ENCODE data around the gene RASGEF1B. TPM values are rescaled to one million over a fixed set of nuclear protein-coding genes. Genes with fewer than 3 reads are reported as not detected.

The RASGEF1B gene
- total RNA-seq, 1 donor from 2014 or later = 43.7 TPM

- H3K27me3 Mint-ChIP-seq = peaks cover 11% of the 10 kb centered on the region
- no peaks in the 10 kb centered on the region for H3K4me1 Mint-ChIP-seq
- DNase-seq (no peak), ATAC-seq (ENCODE audit: low read depth) (no peak)
- ChIA-PET POLR2A (no interaction called here), CTCF (no interaction called here)
- no peaks in the 10 kb centered on the region for H3K9me3 Mint-ChIP-seq
- intact Hi-C loops (cut with micrococcal nuclease) = no loop called here
- H3K36me3 Mint-ChIP-seq (ENCODE audit: low read depth) = no peaks in the 10 kb centered on the region
- H3K4me3 Mint-ChIP-seq = no peak overlapping the region
- H3K27ac Mint-ChIP-seq = no peak overlapping the region
- TF ChIP-seq CTCF (IDR thresholded peaks at IDR 0.05) = no peak
These were observed 95.0 kb downstream of the RASGEF1B start for GRCh38 chr4:81376720-81377119.
